GM06990 (cell line): ENCODE data around the gene AOC2.
"Not testable (repeated sequence)": the region's sequence is repeated elsewhere in the genome, so short reads cannot be mapped to it uniquely, and the experiment has no call there.

Experiments
- DNase-seq: peaks from one replicate; pipeline ENCODE4 v3.0.0-alpha.2; 2011; ENCODE audit not compliant: insufficient read length; ENCODE audit errors: extremely low read depth
- H3K27me3 ChIP-seq: replicated peaks from 2 replicates; pipeline ENCODE4 v1.6.0; 2011; ENCODE audit warnings: low read length; ENCODE audit not compliant: control insufficient read depth, insufficient read depth
- H3K36me3 ChIP-seq: 2 replicates; pipeline ENCODE4 v1.5.1; 2011; ENCODE audit warnings: low read length; ENCODE audit not compliant: control insufficient read depth, insufficient read depth
- H3K4me3 ChIP-seq: replicated peaks from 2 replicates; pipeline ENCODE4 v1.5.1; 2011; ENCODE audit warnings: low read depth, mild to moderate bottlenecking, control low read depth, low read length
- CTCF ChIP-seq: IDR thresholded peaks from 2 replicates; pipeline ENCODE4 v1.5.1; 2011; ENCODE audit warnings: low read length, control low read depth, mild to moderate bottlenecking, inconsistent platforms; ENCODE audit not compliant: insufficient read depth, poor library complexity, severe bottlenecking

AOC2 gene

GRCh38 chr17:42898147-42898811 is 53.9 kb downstream of the AOC2 start:
- Histone ChIP-seq H3K36me3 (no peaks in the 10 kb centered on the region), H3K4me3 (no peak overlapping the region), H3K27me3 (peaks cover 2% of the 10 kb centered on the region; the same call in 1 of the 2 replicates)
- no peak for DNase-seq
- TF ChIP-seq CTCF: no peak

- not testable (repeated sequence) for H3K27me3 ChIP-seq, DNase-seq, H3K36me3 ChIP-seq, H3K4me3 ChIP-seq
Observed at GRCh38 chr17:42899981-42900380, 55.6 kb downstream of the AOC2 start.
